Measurements from ENCODE around the gene GNG2. TPM values are rescaled to one million over a fixed set of nuclear protein-coding genes. Genes with fewer than 3 reads are reported as not detected.

GNG2 gene
- total RNA-seq, 6 experiments from 2014 or later = 1.9 to 7.6 (median 3.5) TPM

- Histone ChIP-seq H3K4me1 (no peaks in the 10 kb centered on the region), H3K27ac (no peak overlapping the region), H3K36me3 (no peaks in the 10 kb centered on the region), H3K4me3 (no peak overlapping the region), H3K27me3 (no peaks in the 10 kb centered on the region), H3K9me3 (no peaks in the 10 kb centered on the region)
- no peak for DNase-seq
- WGBS (ENCODE audit: insufficient coverage, low coverage, low lambda C conversion rate, missing lambda C conversion rate) = 68% methylated on average over 4 of the region's 4 CpGs
- ATAC-seq = no peak
- intact Hi-C loops (cut with DNase I) = no loop called here
- TF ChIP-seq POLR2A (IDR thresholded peaks at IDR 0.05) = no peak
- no peak for TF ChIP-seq CTCF (IDR thresholded peaks at IDR 0.05)
These were observed 157.8 kb downstream of the GNG2 start for GRCh38 chr14:52018252-52018651.

GRCh38 chr14:52018970-52019369 is 158.6 kb downstream of the GNG2 start:
- no peaks in the 10 kb centered on the region for H3K4me1 ChIP-seq

More at GRCh38 chr14:52018970-52019369, 158.6 kb downstream of the GNG2 start:
- Histone ChIP-seq H3K4me3 (no peak overlapping the region), H3K27ac (no peak overlapping the region), H3K9me3 (no peaks in the 10 kb centered on the region), H3K36me3 (no peaks in the 10 kb centered on the region), H3K27me3 (no peaks in the 10 kb centered on the region)
- ATAC-seq = no peak
- 100% methylated on average over 3 of the region's 8 CpGs for WGBS (ENCODE audit: insufficient coverage, low coverage, low lambda C conversion rate, missing lambda C conversion rate)
- no peak for DNase-seq
- intact Hi-C loops (cut with DNase I) = no loop called here
- TF ChIP-seq POLR2A (IDR thresholded peaks at IDR 0.05) = no peak
- TF ChIP-seq CTCF (IDR thresholded peaks at IDR 0.05) = no peak

Other genes with a start within 250 kb of the GNG2 start
- 10 to 100 TPM in 1 of 6 experiments, 1 to 10 TPM in 5; 4.2 to 23.7 (median 5.9) TPM for gene FRMD6, start 208.7 kb upstream of the GNG2 start, total RNA-seq
- gene RTRAF, start 128.9 kb downstream of the GNG2 start, total RNA-seq = 10 to 100 TPM; 35.1 to 73.0 (median 55.4) TPM
- 10 to 100 TPM in 1 of 6 experiments, 1 to 10 TPM in 5; 1.7 to 12.9 (median 4.5) TPM for gene NID2, start 208.4 kb downstream of the GNG2 start, total RNA-seq